NT2/D1 (cell line): ENCODE measurements around the gene ABCA1.
"Not testable (repeated sequence)": the region's sequence is repeated elsewhere in the genome, so short reads cannot be mapped to it uniquely, and the experiment has no call there.

Experiments used
- DNase-seq: peaks from one replicate; pipeline ENCODE4 v3.0.0-alpha.2; 2011; ENCODE audit warnings: low read depth, low spot score
- H3K27me3 ChIP-seq: 2 replicates; pipeline ENCODE4 v1.6.0; 2011; ENCODE audit warnings: mild to moderate bottlenecking; ENCODE audit not compliant: insufficient read length, insufficient read depth
- H3K36me3 ChIP-seq: 2 replicates; pipeline ENCODE4 v1.6.1; 2011; ENCODE audit warnings: mild to moderate bottlenecking, low read length, mixed read lengths; ENCODE audit not compliant: insufficient read depth, insufficient read length
- H3K4me1 ChIP-seq: 2 replicates; pipeline ENCODE4 v1.5.1; 2011; ENCODE audit not compliant: insufficient read depth, insufficient read length
- H3K4me3 ChIP-seq: 2 replicates; pipeline ENCODE4 v1.5.1; 2011; ENCODE audit warnings: low read depth; ENCODE audit not compliant: insufficient read length
- H3K9ac ChIP-seq: 2 replicates; pipeline ENCODE4 v1.6.0; 2011; ENCODE audit warnings: low read depth; ENCODE audit not compliant: insufficient read length
- H3K9me3 ChIP-seq: 2 replicates; pipeline ENCODE4 v1.5.1; 2011; ENCODE audit warnings: mild to moderate bottlenecking, low read length; ENCODE audit not compliant: insufficient read depth
- SUZ12 ChIP-seq: IDR thresholded peaks from 2 replicates; pipeline ENCODE4 v1.6.1; 2011; ENCODE audit not compliant: insufficient read length, insufficient read depth; ENCODE audit errors: extremely low read depth
- YY1 ChIP-seq: IDR thresholded peaks from 2 replicates; pipeline ENCODE4 v1.6.1; 2011; ENCODE audit not compliant: insufficient read length, insufficient read depth
- ZNF274 ChIP-seq: IDR thresholded peaks from 2 replicates; pipeline ENCODE4 v1.6.1; 2011; ENCODE audit warnings: mild to moderate bottlenecking, low read depth, low read length

The ABCA1 gene

GRCh38 chr9:104775976-104776375 lies 152.0 kb downstream of the ABCA1 start:
- H3K27me3 ChIP-seq, result no peaks in the 10 kb centered on the region
- TF ChIP-seq SUZ12 (no peak), ZNF274 (no peak), YY1 (no peak)
- no peak overlapping the region for H3K9ac ChIP-seq
- no peak overlapping the region for H3K4me3 ChIP-seq
- DNase-seq, result no peak
- H3K36me3 ChIP-seq, result no peaks in the 10 kb centered on the region
- no peaks in the 10 kb centered on the region for H3K4me1 ChIP-seq
- H3K9me3 ChIP-seq, result no peaks in the 10 kb centered on the region

- Histone ChIP-seq H3K4me1 (no peaks in the 10 kb centered on the region), H3K36me3 (no peaks in the 10 kb centered on the region), H3K9me3 (no peaks in the 10 kb centered on the region), H3K27me3 (no peaks in the 10 kb centered on the region), H3K9ac (no peak overlapping the region), H3K4me3 (no peak overlapping the region)
- DNase-seq, result no peak
- TF ChIP-seq ZNF274, result no peak
- TF ChIP-seq SUZ12, result no peak
- no peak for TF ChIP-seq YY1
Measured at GRCh38 chr9:104775574-104775936, 152.4 kb downstream of the ABCA1 start.

GRCh38 chr9:104774831-104775573 lies 153.0 kb downstream of the ABCA1 start:
- no peaks in the 10 kb centered on the region for H3K27me3 ChIP-seq
- TF ChIP-seq YY1 (no peak), SUZ12 (no peak), ZNF274 (no peak)
- H3K36me3 ChIP-seq, result no peaks in the 10 kb centered on the region
- H3K4me3 ChIP-seq, result no peak overlapping the region
- no peak overlapping the region for H3K9ac ChIP-seq
- no peak for DNase-seq
- H3K4me1 ChIP-seq, result no peaks in the 10 kb centered on the region
- no peaks in the 10 kb centered on the region for H3K9me3 ChIP-seq

DNA sequence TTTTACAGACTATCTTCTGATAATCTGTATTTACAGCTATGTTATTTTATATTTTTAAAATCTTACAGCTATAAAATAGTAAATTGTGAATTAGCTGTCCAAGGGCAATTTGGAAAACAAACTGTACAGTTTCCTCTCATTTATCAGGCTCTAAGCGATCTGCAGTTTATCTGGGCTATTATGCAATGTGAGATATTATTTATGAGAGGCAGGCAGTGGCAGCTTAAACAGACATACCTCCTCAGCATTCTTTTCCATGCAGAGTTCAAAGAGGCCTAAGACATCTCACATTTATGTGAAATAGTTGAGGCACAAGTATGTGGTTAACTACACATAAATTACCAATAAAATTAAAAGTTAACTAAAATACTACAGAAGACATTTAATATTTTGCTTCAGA lies 153.8 kb downstream of the ABCA1 start:
- H3K9ac ChIP-seq, result no peak overlapping the region
- no peaks in the 10 kb centered on the region for H3K36me3 ChIP-seq
- DNase-seq, result no peak
- H3K4me3 ChIP-seq, result no peak overlapping the region
- no peaks in the 10 kb centered on the region for H3K9me3 ChIP-seq
- no peaks in the 10 kb centered on the region for H3K27me3 ChIP-seq
- H3K4me1 ChIP-seq, result no peaks in the 10 kb centered on the region
- no peak for TF ChIP-seq SUZ12

- DNase-seq, result no peak
- Histone ChIP-seq H3K36me3 (no peaks in the 10 kb centered on the region), H3K9ac (no peak overlapping the region), H3K27me3 (no peaks in the 10 kb centered on the region), H3K4me3 (no peak overlapping the region), H3K9me3 (no peaks in the 10 kb centered on the region), H3K4me1 (no peaks in the 10 kb centered on the region)
- no peak for TF ChIP-seq ZNF274
- TF ChIP-seq YY1, result no peak
Measured at GRCh38 chr9:104772714-104773510, 155.0 kb downstream of the ABCA1 start.

GRCh38 chr9:104769655-104770054 lies 158.3 kb downstream of the ABCA1 start:
- H3K9ac ChIP-seq, result no peak overlapping the region

GRCh38 chr9:104769029-104769428 lies 158.9 kb downstream of the ABCA1 start:
- H3K9me3 ChIP-seq, H3K27me3 ChIP-seq: not testable (repeated sequence)

More at GRCh38 chr9:104769655-104770054, 158.3 kb downstream of the ABCA1 start:
- Histone ChIP-seq H3K27me3 (peaks cover 3% of the 10 kb centered on the region), H3K9me3 (no peaks in the 10 kb centered on the region), H3K4me1 (no peaks in the 10 kb centered on the region), H3K36me3 (no peaks in the 10 kb centered on the region), H3K4me3 (no peak overlapping the region)
- TF ChIP-seq ZNF274 (no peak), SUZ12 (no peak)
- DNase-seq, result no peak

More at GRCh38 chr9:104769029-104769428, 158.9 kb downstream of the ABCA1 start:
- not testable (repeated sequence) for DNase-seq, H3K4me1 ChIP-seq, H3K4me3 ChIP-seq, H3K9ac ChIP-seq, H3K36me3 ChIP-seq
